Superior temporal gyrus (tissue), 1 donor: ENCODE results near the gene PPP3R2.
"Not testable (repeated sequence)": the region's sequence is repeated elsewhere in the genome, so short reads cannot be mapped to it uniquely, and the experiment has no call there.

Source experiments
- DNase-seq: peaks from one replicate; pipeline ENCODE4 v3.0.0-alpha.2; 2016; ENCODE audit errors: extremely low spot score

The PPP3R2 gene

GRCh38 chr9:101587332-101588043 is 7.3 kb downstream of the PPP3R2 start:
- no peak for DNase-seq

GRCh38 chr9:101586651-101587050 is 8.1 kb downstream of the PPP3R2 start:
- no peak for DNase-seq

- no peak for DNase-seq
Measured at GRCh38 chr9:101585740-101586139, 9.0 kb downstream of the PPP3R2 start.

- DNase-seq = peak; percentile 62
Measured at GRCh38 chr9:101582553-101582952, 12.2 kb downstream of the PPP3R2 start.

- no peak for DNase-seq
Measured at GRCh38 chr9:101579711-101580545, 14.8 kb downstream of the PPP3R2 start.

GRCh38 chr9:101578378-101578777 is 16.4 kb downstream of the PPP3R2 start:
- no peak for DNase-seq

- no peak for DNase-seq
Measured at GRCh38 chr9:101574731-101575333, 19.9 kb downstream of the PPP3R2 start.

- DNase-seq = no peak
Measured at GRCh38 chr9:101572316-101572715, 22.5 kb downstream of the PPP3R2 start.

GRCh38 chr9:101571114-101571513 is 23.7 kb downstream of the PPP3R2 start:
- no peak for DNase-seq

GRCh38 chr9:101569741-101570501 is 24.8 kb downstream of the PPP3R2 start:
- DNase-seq = no peak

GRCh38 chr9:101567725-101568350 is 26.9 kb downstream of the PPP3R2 start:
- DNase-seq = no peak

GRCh38 chr9:101566904-101567724 is 27.7 kb downstream of the PPP3R2 start:
- no peak for DNase-seq

- no peak for DNase-seq
Measured at GRCh38 chr9:101564252-101564651, 30.5 kb downstream of the PPP3R2 start.

- DNase-seq = no peak
Measured at GRCh38 chr9:101562966-101563365, 31.8 kb downstream of the PPP3R2 start.

GRCh38 chr9:101561740-101562139 is 33.0 kb downstream of the PPP3R2 start:
- no peak for DNase-seq

GRCh38 chr9:101549472-101550098 is 45.2 kb downstream of the PPP3R2 start:
- DNase-seq = not testable (repeated sequence)

- no peak for DNase-seq
Measured at GRCh38 chr9:101543098-101543735, 51.6 kb downstream of the PPP3R2 start.
